OCI-M1 (cell line): ENCODE data around the gene SCRT2.

Source experiments
- DNase-seq: peaks from one replicate; lab custom pipeline; 2025; lab: John Stamatoyannopoulos, UW

Gene SCRT2

GRCh38 chr20:634148-634925 is 41.3 kb downstream of the SCRT2 start:
- DNase-seq, result no peak

DNA sequence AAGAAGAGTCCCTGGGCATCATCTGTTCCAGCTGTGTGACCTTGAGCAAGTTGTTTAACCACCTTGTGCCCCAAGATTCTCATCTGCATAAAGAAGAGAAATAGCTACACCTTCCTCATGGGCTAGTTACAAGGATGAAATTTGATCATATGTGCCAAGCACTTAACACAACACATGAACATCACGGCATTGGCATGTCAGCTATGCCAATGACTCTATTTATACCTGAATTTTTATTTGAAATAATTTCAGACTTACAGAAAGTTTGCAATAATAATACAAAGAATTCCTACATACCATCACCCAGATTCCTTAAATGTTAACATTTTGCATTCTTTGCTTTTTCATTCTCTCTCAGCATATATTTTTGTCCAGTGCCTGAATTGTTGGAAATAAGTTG is 44.5 kb downstream of the SCRT2 start:
- DNase-seq, result no peak

GRCh38 chr20:626579-626978 is 49.0 kb downstream of the SCRT2 start:
- DNase-seq, result no peak

DNA sequence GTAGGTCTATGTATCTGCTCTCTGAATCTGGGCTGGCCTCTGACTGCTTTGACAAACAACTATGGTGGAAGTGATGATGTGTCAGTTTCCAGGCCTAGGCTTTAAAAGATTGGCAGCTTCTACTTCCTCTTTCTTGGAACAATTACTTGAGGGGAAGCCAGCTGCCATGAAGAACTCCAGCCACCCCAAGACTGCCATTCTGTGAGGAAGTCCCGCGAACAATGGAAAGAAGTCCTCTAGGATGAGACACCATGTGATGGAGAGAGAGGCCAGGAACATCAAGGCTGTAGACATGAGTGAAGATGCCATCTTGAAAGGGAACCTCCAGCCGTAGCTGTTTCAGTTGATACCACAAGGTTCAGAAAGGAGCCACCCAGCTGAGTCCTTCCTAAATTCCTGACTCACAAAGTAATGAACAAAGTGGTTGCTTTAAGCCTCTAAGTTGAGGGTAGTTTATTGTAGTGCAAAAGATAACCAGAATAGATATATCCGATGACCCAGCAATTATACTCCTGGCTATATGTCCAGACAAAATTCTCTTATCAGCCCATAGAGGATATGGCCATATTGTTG is 50.2 kb downstream of the SCRT2 start:
- DNase-seq, result peak; percentile 91

DNA sequence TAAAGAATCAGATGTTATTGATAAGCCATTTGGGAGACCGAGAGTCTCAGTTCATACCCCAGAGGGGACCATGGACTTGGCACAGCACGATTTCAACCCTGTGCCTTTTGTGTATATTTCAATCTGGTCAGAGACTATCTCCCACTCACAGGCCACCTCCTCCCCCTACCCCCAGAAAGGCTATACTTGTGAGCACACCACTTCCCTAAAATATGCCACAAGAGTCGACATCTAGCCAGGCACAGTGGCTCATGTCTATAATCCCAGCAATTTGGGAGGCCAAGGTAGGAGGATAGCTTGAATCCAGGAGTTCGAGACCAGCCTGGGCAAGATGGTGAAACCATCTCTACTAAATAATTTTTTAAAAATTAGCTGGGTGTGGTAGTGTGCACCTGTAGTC is 51.9 kb downstream of the SCRT2 start:
- peak; percentile 51 for DNase-seq

DNA sequence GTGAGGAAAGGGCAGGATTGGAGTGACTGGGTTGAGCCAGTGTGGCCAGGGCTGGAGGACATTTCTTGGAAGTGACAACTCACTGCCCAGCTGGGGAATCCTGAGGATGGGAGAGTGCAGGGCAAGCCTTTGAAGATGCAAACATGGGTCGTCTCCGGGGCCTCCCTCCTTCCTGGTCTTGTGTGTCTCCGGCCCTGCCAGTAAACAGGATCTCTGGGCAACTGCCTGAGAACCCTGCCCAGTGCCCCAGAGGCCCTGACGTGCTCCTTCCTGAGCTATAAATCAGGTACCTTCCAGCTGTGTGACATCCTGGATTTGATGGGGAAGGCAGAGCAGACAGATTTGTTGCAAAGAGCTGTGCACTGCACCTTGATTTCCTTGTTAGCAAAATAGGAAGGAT is 52.6 kb downstream of the SCRT2 start:
- DNase-seq, result no peak

DNA sequence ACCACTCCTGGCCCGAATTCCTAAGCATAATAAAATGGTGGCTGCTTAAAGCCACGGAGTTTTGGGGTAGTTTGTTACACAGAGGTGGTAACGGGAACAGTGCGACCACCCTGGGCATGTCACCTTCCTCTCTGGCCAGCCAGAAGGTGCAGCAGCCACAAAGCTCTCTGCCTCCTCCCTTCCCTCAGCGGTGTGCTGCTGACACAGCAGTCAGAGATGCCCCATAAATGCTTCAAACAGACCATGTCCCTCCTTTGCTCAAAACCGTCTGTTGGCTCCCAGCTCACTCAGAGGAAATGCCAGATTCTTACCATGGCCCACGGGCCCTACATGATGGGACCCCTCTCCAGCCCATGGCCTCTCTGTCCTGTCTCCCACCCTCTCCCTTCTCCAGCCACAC is 53.4 kb downstream of the SCRT2 start:
- DNase-seq, result no peak

DNA sequence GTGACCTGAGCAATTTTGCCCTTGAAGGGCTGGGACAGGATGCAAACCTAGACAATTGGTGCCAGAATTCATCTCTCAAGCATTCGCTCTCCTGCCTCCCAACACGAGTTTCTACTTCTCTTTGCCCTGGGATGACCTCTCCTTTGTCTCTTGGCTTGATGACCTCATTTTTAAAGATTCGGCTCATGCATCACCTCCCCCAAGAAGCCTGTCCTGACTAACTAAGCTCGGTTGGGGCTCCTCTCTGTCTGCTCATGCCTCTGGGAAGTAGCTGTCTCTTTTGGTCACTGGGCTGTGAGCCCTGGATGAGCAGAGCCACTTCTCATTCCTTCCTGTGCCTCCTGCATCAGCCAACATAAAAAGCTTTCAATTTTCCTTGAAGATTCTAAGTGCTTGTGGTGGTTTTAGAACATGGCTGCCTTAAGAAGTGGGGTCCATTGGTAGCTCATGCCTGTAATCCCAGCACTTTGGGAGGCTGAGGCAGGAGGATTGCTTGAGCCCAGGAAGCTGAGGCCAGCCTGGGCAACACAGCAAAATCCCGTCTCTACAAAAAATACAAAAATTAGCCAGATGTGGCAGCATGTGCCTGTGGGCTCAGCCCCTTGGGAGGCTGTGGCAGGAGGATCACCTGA is 54.4 kb downstream of the SCRT2 start:
- peak; percentile 44 for DNase-seq

DNA sequence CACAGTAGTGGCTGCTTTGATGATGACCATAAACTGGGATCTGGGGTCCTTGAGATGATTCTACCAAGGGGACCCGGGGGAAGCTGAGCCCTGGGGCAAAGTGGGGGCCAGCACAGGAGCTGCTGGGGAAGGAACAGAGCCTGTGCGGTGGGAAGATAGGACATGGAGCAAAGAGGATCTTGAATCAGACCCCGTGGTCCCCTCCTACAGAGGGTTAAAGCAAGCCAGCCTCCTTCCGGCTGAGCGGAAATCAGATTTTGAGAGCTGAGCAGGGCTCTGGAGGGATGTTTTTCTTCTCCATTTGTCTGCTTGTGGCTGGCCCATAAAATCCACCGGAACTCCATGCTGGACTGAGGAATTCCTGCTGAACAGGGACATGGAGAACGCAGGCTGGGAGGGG is 55.4 kb downstream of the SCRT2 start:
- no peak for DNase-seq

DNA sequence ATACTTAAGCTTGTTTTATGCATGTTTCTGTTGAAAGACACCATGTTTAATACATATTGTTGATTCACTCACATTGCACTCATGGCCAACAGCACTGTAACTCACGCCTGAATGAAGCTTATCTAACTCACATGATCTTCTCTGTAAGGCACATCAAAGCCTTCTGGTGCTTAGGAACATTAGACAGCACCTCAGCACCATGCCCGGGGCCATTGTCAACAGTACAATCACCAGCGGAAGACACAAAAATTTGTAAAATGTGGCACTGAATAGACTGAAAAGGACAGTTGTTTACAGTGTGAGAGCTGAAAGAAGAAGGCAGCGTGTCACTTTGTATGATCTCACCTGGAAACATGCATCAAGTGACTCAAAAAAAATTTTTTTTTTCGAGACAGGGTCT is 56.6 kb downstream of the SCRT2 start:
- DNase-seq, result no peak

DNA sequence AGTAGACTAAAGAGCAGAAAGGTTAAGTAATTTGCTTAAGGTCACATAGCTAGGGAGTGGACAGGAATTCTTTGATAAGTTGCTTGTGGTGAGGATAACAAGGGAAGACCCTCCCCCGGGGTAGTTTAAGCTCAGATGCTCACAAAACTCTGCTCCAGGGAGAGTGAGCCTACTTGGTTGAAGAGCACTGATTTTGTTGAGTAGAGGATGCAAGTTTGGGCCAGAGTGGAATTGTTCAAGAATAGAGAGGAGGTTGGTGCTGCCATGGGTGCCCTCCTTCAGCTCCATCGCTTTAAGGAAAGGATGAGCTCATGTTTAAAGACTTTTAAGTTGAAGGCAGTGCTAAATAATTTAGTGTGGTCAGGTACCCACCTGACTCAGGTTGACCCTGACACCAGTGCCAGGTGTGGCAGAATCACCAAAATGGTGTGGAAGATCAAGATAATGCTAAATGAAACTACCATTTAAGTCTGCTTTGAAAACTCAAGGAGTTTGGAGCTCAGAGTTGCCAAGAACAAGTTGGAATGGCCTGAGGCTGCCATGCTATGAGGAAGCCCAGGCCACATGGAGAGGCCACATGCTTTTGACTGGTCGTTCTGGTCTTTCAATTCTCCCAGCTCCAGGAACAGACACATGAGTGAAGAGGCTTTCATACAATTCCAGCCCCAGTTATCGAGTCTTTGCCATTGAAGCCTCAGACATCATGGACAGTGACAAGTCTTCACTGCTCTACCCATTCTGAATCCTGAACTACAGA is 57.5 kb downstream of the SCRT2 start:
- no peak for DNase-seq

DNA sequence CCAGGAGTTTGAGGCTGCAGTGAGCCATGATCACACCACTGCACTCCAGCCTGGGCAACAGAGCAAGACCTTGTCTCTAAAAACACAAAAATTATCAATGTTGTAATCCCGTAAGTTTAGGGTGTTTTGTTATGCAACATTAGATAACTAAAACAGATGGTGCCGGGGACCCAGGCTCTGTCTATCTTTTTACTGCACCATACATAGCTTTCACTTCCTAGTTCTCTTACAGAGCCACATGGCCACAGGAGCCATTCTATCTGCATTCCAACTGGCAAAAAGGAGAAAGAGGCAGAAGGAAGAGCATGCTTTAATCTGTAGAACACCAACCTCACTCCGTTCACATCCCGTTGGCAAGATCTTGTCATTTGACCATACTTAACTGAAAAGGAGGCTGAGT is 60.1 kb downstream of the SCRT2 start:
- peak; percentile 41 for DNase-seq

- DNase-seq, result peak; percentile 18
These were observed 63.8 kb downstream of the SCRT2 start for GRCh38 chr20:611843-612185.
